OCI-LY3 (cell line): ENCODE results near the gene CDH20.

Experiments used
- H2AFZ ChIP-seq: fragments of 200-600, 300-600 bp; shearing (Covaris generic); 2 replicates; pipeline ENCODE4 v1.6.0; 2014; ENCODE audit warnings: antibody characterized with exemption, low read depth, low read length
- H3K27ac ChIP-seq: fragments of 200-600, 300-600 bp; sonication (generic); 2 replicates; pipeline ENCODE4 v1.5.1; 2014; ENCODE audit warnings: mild to moderate bottlenecking, low read length, moderate library complexity, mixed read lengths
- H3K27me3 ChIP-seq: fragments of 200-600, 300-600 bp; sonication (generic); 2 replicates; pipeline ENCODE4 v1.6.1; 2014; ENCODE audit warnings: low read depth, low read length, mixed read lengths
- H3K36me3 ChIP-seq: fragments of 200-600, 300-600 bp; sonication (generic); replicated peaks from 2 replicates; pipeline ENCODE3; 2014; ENCODE audit warnings: low read depth, low read length, mixed read lengths
- H3K4me1 ChIP-seq: fragments of 300-600, 200-600 bp; sonication (generic); 2 replicates; pipeline ENCODE4 v1.6.1; 2014; ENCODE audit warnings: low read length, mixed read lengths
- H3K4me2 ChIP-seq: fragments of 200-600, 300-600 bp; sonication (generic); 2 replicates; pipeline ENCODE4 v1.6.1; 2014; ENCODE audit warnings: low read length, mixed read lengths
- H3K4me3 ChIP-seq: fragments of 300-600, 200-600 bp; sonication (generic); 2 replicates; pipeline ENCODE4 v1.5.1; 2014; ENCODE audit warnings: antibody characterized with exemption, mild to moderate bottlenecking, low read length, moderate library complexity
- H3K79me2 ChIP-seq: fragments of 300-600, 200-600 bp; shearing (Covaris generic); 2 replicates; pipeline ENCODE4 v1.6.1; 2014; ENCODE audit warnings: mild to moderate bottlenecking, low read length, mixed read lengths
- H3K9ac ChIP-seq: fragments of 300-600, 200-600 bp; shearing (Covaris generic); 2 replicates; pipeline ENCODE4 v1.6.0; 2014; ENCODE audit warnings: mild to moderate bottlenecking, low read length, moderate library complexity
- H3K9me3 ChIP-seq: fragments of 200-600, 300-600 bp; shearing (Covaris generic); 2 replicates; pipeline ENCODE4 v1.6.1; 2014; ENCODE audit warnings: low read length, mixed read lengths; ENCODE audit not compliant: insufficient read depth
- H4K20me1 ChIP-seq: fragments of 200-600, 300-600 bp; sonication (generic); 2 replicates; pipeline ENCODE4 v1.6.1; 2016; ENCODE audit warnings: low read length, mixed read lengths; ENCODE audit not compliant: insufficient read depth
- EZH2phosphoT487 ChIP-seq: fragments of 200-600 bp; shearing (Covaris generic); IDR thresholded peaks from 2 replicates; pipeline ENCODE4 v1.6.1; 2018; ENCODE audit warnings: antibody characterized with exemption, mixed run types, low read depth
- TF ChIP-seq, protein P1 (sequence below): fragments of 200-600, 300-600 bp; sonication (generic); IDR thresholded peaks from 2 replicates; pipeline ENCODE4 v1.5.1; 2014; ENCODE audit warnings: antibody characterized with exemption, low read length, low read depth

The CDH20 gene

DNA sequence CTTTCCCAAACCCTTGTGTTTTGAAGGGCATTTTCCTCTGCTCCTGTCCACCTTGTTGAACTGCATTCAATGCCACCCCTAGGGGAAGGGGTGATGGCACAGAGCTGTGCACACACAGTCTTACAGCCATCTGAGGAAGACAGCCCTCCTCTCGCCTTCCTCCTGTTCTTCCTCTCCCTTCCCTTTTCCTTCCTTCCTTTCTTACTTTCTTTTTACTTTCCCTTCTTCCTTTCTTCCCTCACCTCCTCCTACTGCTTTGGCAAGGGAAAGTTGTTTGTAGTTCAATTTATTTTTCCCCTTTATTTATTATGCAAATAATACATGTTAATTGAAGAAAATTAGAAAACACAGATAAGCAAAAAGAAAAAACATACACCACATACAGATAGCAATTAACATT, 99.4 kb downstream of the CDH20 start:
- Histone ChIP-seq H3K4me2 (no peak overlapping the region), H3K27me3 (no peaks in the 10 kb centered on the region), H3K4me1 (no peaks in the 10 kb centered on the region), H3K4me3 (no peak overlapping the region), H3K27ac (no peak overlapping the region), H3K79me2 (no peaks in the 10 kb centered on the region), H2AFZ (no peak overlapping the region), H3K9ac (no peak overlapping the region), H3K36me3 (no peaks in the 10 kb centered on the region), H3K9me3 (no peaks in the 10 kb centered on the region), H4K20me1 (no peaks in the 10 kb centered on the region)
- TF ChIP-seq, protein P1, sequence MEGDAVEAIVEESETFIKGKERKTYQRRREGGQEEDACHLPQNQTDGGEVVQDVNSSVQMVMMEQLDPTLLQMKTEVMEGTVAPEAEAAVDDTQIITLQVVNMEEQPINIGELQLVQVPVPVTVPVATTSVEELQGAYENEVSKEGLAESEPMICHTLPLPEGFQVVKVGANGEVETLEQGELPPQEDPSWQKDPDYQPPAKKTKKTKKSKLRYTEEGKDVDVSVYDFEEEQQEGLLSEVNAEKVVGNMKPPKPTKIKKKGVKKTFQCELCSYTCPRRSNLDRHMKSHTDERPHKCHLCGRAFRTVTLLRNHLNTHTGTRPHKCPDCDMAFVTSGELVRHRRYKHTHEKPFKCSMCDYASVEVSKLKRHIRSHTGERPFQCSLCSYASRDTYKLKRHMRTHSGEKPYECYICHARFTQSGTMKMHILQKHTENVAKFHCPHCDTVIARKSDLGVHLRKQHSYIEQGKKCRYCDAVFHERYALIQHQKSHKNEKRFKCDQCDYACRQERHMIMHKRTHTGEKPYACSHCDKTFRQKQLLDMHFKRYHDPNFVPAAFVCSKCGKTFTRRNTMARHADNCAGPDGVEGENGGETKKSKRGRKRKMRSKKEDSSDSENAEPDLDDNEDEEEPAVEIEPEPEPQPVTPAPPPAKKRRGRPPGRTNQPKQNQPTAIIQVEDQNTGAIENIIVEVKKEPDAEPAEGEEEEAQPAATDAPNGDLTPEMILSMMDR: no peak
- no peak for TF ChIP-seq EZH2phosphoT487

DNA sequence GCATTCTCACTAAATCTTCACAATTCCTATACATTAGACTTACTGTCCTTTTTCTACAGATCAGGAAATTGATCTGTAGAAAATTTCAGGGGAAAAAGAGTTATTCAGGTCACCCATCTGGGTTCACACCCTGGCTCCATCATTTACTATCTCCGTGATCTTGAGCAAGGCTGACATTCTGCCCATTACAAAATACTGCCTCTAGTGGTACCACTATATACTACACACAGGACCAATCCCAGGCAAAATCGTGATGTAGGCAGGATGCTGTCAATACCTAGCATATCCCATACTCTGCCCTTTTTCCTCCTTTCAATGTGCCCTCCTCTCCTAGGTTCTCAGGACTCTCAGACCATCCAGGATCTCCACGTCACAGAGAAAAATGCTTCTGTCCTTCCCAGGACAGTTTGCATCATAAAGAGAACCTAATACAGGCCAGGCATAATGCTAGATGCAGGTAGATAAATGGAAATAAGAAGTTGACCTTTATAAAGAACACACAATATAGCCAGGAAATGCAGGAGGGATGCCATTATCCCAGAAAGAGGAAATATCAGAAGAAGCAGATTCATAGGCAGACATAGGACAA, 101.9 kb downstream of the CDH20 start:
- no peaks in the 10 kb centered on the region for H3K27me3 ChIP-seq
- H3K4me2 ChIP-seq: no peak overlapping the region
- TF ChIP-seq EZH2phosphoT487: no peak
- TF ChIP-seq, protein P1: peak; percentile 93
- no peak overlapping the region for H3K4me3 ChIP-seq
- no peak overlapping the region for H3K9ac ChIP-seq
- no peaks in the 10 kb centered on the region for H3K4me1 ChIP-seq
- H4K20me1 ChIP-seq: no peaks in the 10 kb centered on the region
- peak overlapping the region; percentile 27 for H2AFZ ChIP-seq
- H3K79me2 ChIP-seq: no peaks in the 10 kb centered on the region
- no peaks in the 10 kb centered on the region for H3K36me3 ChIP-seq
- no peak overlapping the region for H3K27ac ChIP-seq
- 0 out of 2 replicates have a peak, but pooled peaks cover 3% of the 10 kb centered on the region for H3K9me3 ChIP-seq

DNA sequence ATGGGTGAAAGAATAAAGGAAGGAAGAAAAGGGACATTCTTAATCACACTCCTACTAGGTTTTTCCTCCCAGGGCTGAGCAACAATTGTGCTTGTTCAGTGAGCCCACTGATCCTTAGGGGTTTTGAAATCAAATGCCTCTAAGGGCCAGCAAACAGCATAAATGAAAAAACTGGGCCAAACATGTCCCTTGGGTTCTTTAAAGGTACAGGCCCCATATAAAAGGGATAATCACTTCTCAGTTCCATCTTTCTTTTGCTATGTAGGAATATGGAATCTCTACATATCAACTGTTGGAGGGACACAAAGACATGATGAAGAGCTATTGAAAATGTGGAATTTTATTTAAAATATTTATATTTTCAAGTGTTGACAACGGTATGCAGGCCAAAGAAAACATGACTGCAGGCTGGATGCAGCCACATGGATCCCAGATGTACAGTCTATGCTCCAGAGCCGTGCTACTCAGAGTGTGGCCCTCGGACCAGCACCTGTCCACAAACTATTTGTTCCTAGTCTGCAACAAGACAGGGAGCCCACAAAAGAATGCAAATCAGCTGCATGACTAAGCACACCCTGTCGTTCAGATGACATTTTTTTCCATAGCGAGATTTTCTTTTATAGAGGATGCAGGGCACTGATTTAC, 110.0 kb downstream of the CDH20 start:
- peaks cover 15% of the 10 kb centered on the region for H3K4me1 ChIP-seq
- H3K36me3 ChIP-seq: peaks cover 27% of the 10 kb centered on the region
- H3K4me3 ChIP-seq: no peak overlapping the region
- H3K4me2 ChIP-seq: no peak overlapping the region
- no peaks in the 10 kb centered on the region for H3K79me2 ChIP-seq
- no peaks in the 10 kb centered on the region for H4K20me1 ChIP-seq
- no peaks in the 10 kb centered on the region for H3K27me3 ChIP-seq
- no peak overlapping the region for H3K9ac ChIP-seq
- no peak overlapping the region for H3K27ac ChIP-seq
- H2AFZ ChIP-seq: no peak overlapping the region
- TF ChIP-seq, protein P1: no peak
- no peak for TF ChIP-seq EZH2phosphoT487
- peaks cover 28% of the 10 kb centered on the region for H3K9me3 ChIP-seq

DNA sequence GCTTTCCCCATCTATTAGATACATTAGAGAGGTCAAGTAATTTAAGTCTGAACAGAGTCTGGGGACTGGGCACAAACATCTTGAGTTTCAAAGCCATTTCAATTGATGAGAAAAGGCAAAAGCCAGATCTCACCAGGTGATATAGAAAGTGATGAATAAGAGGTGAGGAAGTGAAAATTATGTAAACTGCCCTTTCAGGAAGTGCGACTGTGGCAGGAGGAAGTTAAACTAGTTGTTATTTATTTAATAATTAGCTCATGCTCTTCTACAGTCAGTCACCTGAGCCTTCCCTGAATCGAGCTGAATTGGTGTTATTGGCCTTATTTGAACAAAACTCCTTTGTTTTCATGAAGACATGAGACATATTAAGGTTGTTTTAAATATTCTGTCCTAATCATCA, 115.1 kb downstream of the CDH20 start:
- H3K27me3 ChIP-seq: no peaks in the 10 kb centered on the region
- H3K4me2 ChIP-seq: peak overlapping the region; percentile 54
- H3K27ac ChIP-seq: peak overlapping the region; percentile 90
- H3K4me3 ChIP-seq: peak overlapping the region; percentile 15
- H3K79me2 ChIP-seq: no peaks in the 10 kb centered on the region
- H3K4me1 ChIP-seq: peaks cover 37% of the 10 kb centered on the region
- H3K36me3 ChIP-seq: peaks cover 44% of the 10 kb centered on the region
- H3K9me3 ChIP-seq: peaks cover 40% of the 10 kb centered on the region
- peak overlapping the region; percentile 48 for H3K9ac ChIP-seq
- H4K20me1 ChIP-seq: no peaks in the 10 kb centered on the region
- no peak for TF ChIP-seq EZH2phosphoT487
- TF ChIP-seq, protein P1: no peak
- peak overlapping the region; percentile 16 for H2AFZ ChIP-seq
